ENCODE results near the gene ZKSCAN7.
"Not testable (repeated sequence)": the region's sequence is repeated elsewhere in the genome, so short reads cannot be mapped to it uniquely, and the experiment has no call there.

GRCh38 chr3:44578924-44579515 lies 24.0 kb downstream of the ZKSCAN7 start:
- TF ChIP-seq CTCF (IDR thresholded peaks at IDR 0.05; ENCODE audit: low read depth, low read length, poor library complexity, severe bottlenecking); EZH2phosphoT487 (IDR thresholded peaks at IDR 0.05; ENCODE audit: borderline replicate concordance, low read length): not testable (repeated sequence)

All from DOHH2 (cell line).